Activated CD8-positive, alpha-beta memory T cell treated with anti-CD3 and anti-CD28 coated beads for 1 hour (primary cell): ENCODE results near the gene RLN3.

Source experiments
- DNase-seq, 2 donors: peaks; one replicate each; pipeline ENCODE4 v3.0.0-alpha.2; 2020; ENCODE audit warnings: low read depth in 1 of 2; ENCODE audit errors: extremely low read depth in 1 of 2

Gene RLN3

GRCh38 chr19:14053032-14053431 is 25.1 kb downstream of the RLN3 start:
- no peak for DNase-seq

- no peak for DNase-seq
Observed at GRCh38 chr19:14053500-14053899, 25.6 kb downstream of the RLN3 start.

DNA sequence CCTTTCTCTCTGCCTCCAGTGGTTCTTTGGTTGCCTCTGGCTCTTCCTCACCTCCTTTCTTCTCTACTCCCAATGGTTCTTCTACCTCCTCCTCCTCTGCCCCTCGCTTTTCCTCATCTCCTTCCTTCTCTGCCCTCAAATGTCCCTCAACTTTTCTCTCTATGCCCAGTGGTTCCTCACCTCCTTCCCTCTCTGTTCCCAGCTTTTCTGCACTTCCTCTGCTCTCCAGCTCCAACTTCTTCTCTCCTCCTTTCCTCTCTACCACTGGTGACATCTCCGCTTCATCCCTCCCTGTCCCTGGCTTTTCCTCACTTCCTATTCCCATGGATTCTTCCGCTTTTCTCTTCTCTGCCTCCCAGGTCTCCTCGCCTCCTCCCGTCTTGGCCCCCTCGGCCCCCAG is 26.2 kb downstream of the RLN3 start:
- DNase-seq, result no peak

DNA sequence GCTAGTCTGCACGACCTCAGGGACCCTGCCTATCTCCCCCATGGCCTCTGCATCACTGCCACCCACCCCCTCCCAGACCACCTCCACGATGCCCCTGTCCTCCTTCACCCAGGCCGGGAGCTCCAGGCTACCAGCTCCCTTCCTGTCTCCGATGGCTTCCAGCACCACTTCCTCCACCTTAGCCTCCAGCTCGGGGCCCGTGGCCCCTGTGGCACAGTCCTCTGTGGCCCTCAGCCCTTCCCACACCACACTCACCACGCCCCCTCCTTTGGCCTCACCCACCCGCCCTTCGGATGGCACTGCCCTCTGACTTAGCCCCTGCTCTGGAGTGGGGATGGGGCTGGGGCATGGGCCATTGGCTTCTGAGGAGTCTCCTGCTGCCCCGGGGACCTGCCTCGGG is 26.8 kb downstream of the RLN3 start:
- DNase-seq, result no peak

GRCh38 chr19:14055396-14055795 is 27.4 kb downstream of the RLN3 start:
- DNase-seq, result no peak

GRCh38 chr19:14056069-14056666 is 28.2 kb downstream of the RLN3 start:
- no peak for DNase-seq

DNA sequence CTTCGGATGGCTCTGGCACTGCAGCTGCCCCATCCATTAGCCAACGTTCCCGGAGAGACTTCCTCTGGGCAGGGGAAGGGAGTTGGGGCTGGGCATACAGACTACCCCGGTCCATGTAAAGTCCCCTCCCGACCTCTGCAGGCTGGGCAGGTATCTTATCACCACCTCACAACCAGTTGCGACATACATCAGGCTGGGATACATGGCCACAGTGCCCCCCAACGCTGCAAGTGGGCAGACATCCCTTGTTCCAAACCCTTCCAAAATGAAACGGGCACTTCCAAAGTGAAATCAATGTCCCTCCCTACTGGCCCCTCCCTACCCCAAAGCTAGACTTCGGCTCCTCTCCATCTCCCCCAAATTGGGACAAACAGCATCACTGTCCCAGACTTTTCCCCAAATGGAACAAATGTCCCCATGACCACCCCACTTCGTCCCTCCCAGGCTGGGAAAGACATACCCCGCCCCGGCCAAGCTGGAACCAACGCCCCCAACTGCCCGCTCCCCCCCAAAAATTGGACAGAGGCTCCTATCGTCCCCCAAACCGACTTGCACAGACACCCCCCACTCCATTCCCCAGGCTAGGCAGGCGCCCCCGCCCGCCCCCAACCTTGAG is 28.9 kb downstream of the RLN3 start:
- DNase-seq, result no peak

DNA sequence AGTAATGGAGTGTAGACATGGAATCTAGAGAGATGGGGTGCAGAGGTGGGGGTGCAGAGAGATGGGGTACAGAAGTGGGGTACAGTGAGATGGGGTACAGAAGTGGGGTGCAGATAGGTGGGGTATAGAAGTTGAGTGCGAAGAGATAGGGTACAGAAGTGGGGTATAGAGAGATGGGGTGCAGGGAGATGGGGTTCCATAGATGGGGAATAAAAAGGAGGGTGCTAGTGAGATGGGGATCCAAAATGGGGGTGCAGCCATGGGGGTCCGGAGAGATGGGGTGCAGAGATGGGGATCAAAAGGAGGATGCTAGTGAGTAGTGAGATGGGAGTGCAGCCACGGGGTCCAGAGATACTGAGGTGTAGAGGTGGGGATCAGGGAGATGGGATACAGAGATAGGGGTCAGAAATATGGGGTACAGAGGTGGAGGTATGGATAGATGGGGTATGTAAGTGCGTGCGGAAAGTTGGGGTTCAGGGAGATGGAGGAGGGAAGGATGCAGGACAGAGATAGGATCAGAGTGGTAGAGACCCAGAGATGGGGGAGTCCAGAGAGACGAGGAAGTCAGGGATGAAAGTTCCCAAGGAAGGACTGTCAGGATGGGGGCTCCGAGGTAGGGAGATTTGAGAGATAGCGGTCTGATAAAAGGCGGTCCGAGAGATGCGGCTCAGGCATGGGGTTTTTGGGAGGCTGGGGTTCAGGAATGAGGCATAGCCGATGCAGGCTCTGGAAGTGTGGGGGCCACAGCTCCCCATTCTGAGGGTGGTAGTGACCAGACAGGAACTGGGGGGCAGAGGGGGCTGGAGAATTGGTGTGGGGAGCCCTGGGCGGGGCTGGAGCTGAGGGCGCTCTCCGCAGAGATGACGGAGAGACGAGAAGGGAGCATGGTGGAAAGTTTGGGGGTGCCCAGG is 30.5 kb downstream of the RLN3 start:
- no peak for DNase-seq

GRCh38 chr19:14059093-14059480 is 31.1 kb downstream of the RLN3 start:
- no peak for DNase-seq

DNA sequence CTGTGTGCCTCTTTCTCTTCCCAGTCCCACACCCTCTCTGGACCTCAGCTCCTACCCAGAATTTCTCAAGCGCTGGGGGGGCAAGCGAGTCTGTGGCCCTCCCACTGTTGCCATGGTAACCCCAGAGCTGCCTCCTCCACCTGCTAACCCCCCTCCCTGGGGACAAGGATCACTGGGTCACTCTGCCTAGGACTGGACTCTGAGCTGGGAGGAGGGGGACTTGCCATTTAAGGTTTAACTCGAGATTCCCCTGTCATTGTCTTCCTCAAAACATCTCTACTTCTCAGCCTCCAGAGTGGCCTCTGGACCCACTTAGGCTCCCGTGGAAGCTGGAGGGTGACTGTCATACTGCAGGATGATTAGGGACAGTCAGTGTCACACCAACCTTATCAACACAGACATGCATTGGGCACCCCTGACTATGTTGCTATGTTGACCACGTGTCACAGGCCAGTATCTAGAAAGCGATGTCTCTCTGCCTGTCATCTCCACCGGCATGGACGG is 31.8 kb downstream of the RLN3 start:
- DNase-seq, result no peak

DNA sequence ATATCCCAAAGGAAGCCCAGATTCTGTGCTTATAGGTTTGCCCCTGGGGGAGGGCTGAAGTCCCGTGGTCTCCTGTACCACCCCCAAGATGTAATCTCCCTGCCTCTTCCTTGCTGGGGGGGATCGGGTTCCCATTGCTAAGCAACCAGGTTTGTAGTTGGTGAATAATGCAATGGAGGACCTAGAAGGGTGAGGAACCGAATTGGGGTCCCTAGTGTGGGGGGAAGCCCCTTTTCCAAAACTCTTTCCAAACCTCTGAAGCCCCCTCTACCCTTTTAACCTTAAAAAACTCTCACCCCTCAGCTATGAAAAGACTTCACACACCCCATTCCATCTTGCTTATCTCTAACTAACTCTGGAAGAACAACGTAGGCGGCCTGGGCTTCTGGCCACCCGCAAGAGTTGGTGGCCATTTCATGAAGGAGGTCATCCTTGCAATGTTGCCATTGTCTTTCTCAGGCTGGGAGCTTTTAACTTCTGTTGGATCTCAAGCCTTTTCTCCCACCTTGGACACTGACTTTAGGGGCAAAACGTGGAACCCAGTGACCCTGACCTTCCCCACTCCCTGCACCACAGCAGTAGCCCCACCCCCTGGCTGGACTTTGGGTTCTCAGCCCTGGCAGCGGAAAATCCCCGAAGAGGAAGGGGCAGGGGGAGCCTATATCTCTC is 33.3 kb downstream of the RLN3 start:
- DNase-seq, result no peak

- no peak for DNase-seq
Observed at GRCh38 chr19:14061751-14062557, 34.0 kb downstream of the RLN3 start, which contains the start of gene PALM3. TSS of gene PALM3 (minus strand) at chr19:14062076. CDS start at chr19:14061980, 96 bp downstream.

DNA sequence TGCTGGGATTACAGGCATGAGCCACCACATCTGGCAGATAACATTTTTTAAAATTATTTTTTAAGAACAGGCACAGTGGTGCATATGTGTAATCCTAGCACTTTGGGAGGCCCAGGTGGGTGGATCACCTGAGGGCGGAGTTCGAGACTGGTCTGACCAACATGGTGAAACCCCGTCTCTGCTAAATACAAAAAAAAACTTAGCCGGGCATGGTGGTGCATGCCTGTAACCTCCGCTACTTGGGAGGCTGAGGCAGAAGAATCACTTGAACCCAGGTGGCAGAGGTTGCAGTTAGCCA is 34.6 kb downstream of the RLN3 start:
- no peak for DNase-seq

GRCh38 chr19:14063105-14063504 is 35.2 kb downstream of the RLN3 start:
- DNase-seq, result no peak

- DNase-seq, result no peak
Observed at GRCh38 chr19:14066134-14066533, 38.2 kb downstream of the RLN3 start.

- DNase-seq, result no peak
Observed at GRCh38 chr19:14070268-14071050, 42.5 kb downstream of the RLN3 start.

DNA sequence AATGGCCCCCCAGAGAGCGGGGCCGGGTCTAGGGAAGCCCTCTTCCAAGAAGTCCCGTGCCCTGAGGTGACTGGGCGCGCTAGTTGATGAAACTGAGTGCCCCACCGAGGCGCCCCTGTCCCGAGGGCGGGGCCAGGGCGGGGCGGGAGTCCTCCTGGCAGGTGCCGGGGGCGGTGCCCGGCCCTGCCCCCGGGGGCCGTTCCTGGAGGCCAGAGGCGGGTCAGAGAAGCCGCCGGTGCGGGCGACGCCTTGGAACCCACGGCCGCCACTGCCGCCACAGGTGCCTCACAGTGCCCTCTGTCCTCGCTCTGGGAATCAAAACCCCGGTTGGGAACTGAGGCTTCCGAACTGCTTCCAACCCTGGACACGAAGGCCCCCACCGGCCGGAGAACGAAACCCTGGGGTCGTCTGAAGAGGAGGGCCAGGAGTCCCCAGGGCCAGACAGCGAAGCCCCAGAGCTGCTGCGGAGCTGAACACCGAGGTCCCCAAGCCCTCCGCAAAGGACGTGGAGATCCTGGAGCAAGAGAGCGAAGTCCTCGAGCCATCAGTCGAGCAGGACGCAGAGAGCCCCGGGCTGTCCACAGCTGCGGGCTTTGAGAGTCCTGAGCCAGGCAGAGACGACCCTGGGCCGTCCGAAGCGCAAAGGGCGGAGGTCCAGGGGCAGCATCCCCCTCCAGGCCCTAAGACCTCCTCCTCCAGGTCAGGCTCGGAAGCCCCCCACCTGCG is 44.8 kb downstream of the RLN3 start, which contains the start of gene MISP3:
Gene MISP3 (plus strand): TSS at position 252 of the 726 bp plus-strand sequence. CDS start 524 bp downstream, outside the sequence.
- no peak for DNase-seq

- peak in 1 of 2 donors; percentile 66 for DNase-seq
Observed at GRCh38 chr19:14073261-14073924, 45.4 kb downstream of the RLN3 start.
